ENCODE measurements around the gene TECR.

The TECR gene

GRCh38 chr19:14507704-14508542 is 21.5 kb upstream of the TECR start:
- DNase-seq (ENCODE audit: low read depth, low spot score) = no peak

- no peak for DNase-seq (ENCODE audit: low read depth, low spot score)
These were observed 18.8 kb upstream of the TECR start for GRCh38 chr19:14510311-14511228.

- DNase-seq (ENCODE audit: low read depth, low spot score) = no peak
These were observed 18.2 kb upstream of the TECR start for GRCh38 chr19:14511229-14511593.

GRCh38 chr19:14512406-14512961 is 16.9 kb upstream of the TECR start:
- no peak for DNase-seq (ENCODE audit: low read depth, low spot score)

GRCh38 chr19:14514215-14514863 is 15.1 kb upstream of the TECR start:
- DNase-seq (ENCODE audit: low read depth, low spot score) = no peak

- DNase-seq (ENCODE audit: low read depth, low spot score) = no peak
These were observed 13.8 kb upstream of the TECR start for GRCh38 chr19:14515501-14516047.

GRCh38 chr19:14516048-14516534 is 13.3 kb upstream of the TECR start:
- no peak for DNase-seq (ENCODE audit: low read depth, low spot score)

- no peak for DNase-seq (ENCODE audit: low read depth, low spot score)
These were observed 12.5 kb upstream of the TECR start for GRCh38 chr19:14516746-14517438.

GRCh38 chr19:14517446-14517839 is 12.0 kb upstream of the TECR start:
- no peak for DNase-seq (ENCODE audit: low read depth, low spot score)

- DNase-seq (ENCODE audit: low read depth, low spot score) = peak; percentile 53
These were observed 11.4 kb upstream of the TECR start, which contains the start of gene DNAJB1 for GRCh38 chr19:14517840-14518505. DNAJB1 (minus strand) TSS chr19:14518397; CDS start chr19:14518349, 48 bp downstream.

GRCh38 chr19:14519245-14519859 is 10.0 kb upstream of the TECR start:
- no peak for DNase-seq (ENCODE audit: low read depth, low spot score)

- no peak for DNase-seq (ENCODE audit: low read depth, low spot score)
These were observed 9.5 kb upstream of the TECR start for GRCh38 chr19:14519860-14520407.

GRCh38 chr19:14520543-14520942 is 8.9 kb upstream of the TECR start:
- no peak for DNase-seq (ENCODE audit: low read depth, low spot score)

- DNase-seq (ENCODE audit: low read depth, low spot score) = no peak
These were observed 3.7 kb upstream of the TECR start for GRCh38 chr19:14525729-14526128.

GRCh38 chr19:14526423-14526822 is 3.0 kb upstream of the TECR start:
- no peak for DNase-seq (ENCODE audit: low read depth, low spot score)

GRCh38 chr19:14528419-14529253 is 758 bp upstream of the TECR start:
- DNase-seq (ENCODE audit: low read depth, low spot score) = no peak

- no peak for DNase-seq (ENCODE audit: low read depth, low spot score)
These were observed 583 bp downstream of the TECR start for GRCh38 chr19:14530005-14530348.

- DNase-seq (ENCODE audit: low read depth, low spot score) = no peak
These were observed 1.1 kb downstream of the TECR start for GRCh38 chr19:14530506-14530905.

- DNase-seq (ENCODE audit: low read depth, low spot score) = no peak
These were observed 4.1 kb downstream of the TECR start for GRCh38 chr19:14533450-14533849.

All from activated CD4-positive, CD25-positive, alpha-beta regulatory T cell treated with anti-CD3 and anti-CD28 coated beads, Interleukin-2, amount 50 U/mL, for 16 hours (primary cell).